Hepatocyte (in vitro differentiated cells): Measurements from ENCODE around the gene IL1RAPL1.

Experiments used
- CTCF ChIP-seq: fragments of 200-600 bp; sonication (generic); IDR thresholded peaks from 2 replicates; pipeline ENCODE4 v1.5.1; 2016; ENCODE audit warnings: antibody characterized with exemption, mild to moderate bottlenecking; ENCODE audit not compliant: poor library complexity
- EZH2 ChIP-seq: fragments of 200-600 bp; sonication (generic); IDR thresholded peaks from 2 replicates; pipeline ENCODE4 v1.6.1; 2016; ENCODE audit warnings: antibody characterized with exemption, mild to moderate bottlenecking, borderline replicate concordance
- EZH2phosphoT487 ChIP-seq: fragments of 200-600 bp; sonication (generic); IDR thresholded peaks from one replicate; pipeline ENCODE4 v1.6.1; 2018; ENCODE audit warnings: antibody characterized with exemption, mild to moderate bottlenecking, low read depth, moderate library complexity; ENCODE audit not compliant: unreplicated experiment, severe bottlenecking

- TF ChIP-seq CTCF (no peak), EZH2 (no peak), EZH2phosphoT487 (no peak)
Measured at GRCh38 chrX:28876408-28876807, 289.2 kb downstream of the IL1RAPL1 start.
